NCI-H510A (cell line): ENCODE results near the gene CPTP.

Source experiments
- DNase-seq: peaks from one replicate; lab custom pipeline; 2025; lab: John Stamatoyannopoulos, UW

The CPTP gene

DNA sequence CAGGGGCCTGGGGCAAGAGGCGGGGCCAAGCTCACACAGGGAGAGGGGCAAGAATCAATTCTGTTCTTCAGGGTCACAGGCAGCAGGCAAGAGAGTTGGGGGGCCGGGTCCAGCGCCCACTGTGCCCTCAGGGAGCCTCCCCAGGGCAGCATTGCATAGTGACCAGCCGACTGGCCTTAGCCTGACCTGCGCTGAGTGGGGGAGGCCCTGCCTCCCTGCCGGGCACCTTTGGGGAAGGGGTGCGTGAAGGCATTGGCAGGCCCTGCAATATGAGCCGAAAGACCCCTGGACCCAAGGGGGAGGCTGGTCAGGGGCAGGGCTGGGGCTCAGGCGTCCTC lies 32.2 kb upstream of the CPTP start:
- DNase-seq = no peak

- DNase-seq = no peak
Observed at GRCh38 chr1:1292851-1293250, 31.8 kb upstream of the CPTP start.

- no peak for DNase-seq
Observed at GRCh38 chr1:1293263-1294249, 31.0 kb upstream of the CPTP start.

- no peak for DNase-seq
Observed at GRCh38 chr1:1294250-1294890, 30.2 kb upstream of the CPTP start.

DNA sequence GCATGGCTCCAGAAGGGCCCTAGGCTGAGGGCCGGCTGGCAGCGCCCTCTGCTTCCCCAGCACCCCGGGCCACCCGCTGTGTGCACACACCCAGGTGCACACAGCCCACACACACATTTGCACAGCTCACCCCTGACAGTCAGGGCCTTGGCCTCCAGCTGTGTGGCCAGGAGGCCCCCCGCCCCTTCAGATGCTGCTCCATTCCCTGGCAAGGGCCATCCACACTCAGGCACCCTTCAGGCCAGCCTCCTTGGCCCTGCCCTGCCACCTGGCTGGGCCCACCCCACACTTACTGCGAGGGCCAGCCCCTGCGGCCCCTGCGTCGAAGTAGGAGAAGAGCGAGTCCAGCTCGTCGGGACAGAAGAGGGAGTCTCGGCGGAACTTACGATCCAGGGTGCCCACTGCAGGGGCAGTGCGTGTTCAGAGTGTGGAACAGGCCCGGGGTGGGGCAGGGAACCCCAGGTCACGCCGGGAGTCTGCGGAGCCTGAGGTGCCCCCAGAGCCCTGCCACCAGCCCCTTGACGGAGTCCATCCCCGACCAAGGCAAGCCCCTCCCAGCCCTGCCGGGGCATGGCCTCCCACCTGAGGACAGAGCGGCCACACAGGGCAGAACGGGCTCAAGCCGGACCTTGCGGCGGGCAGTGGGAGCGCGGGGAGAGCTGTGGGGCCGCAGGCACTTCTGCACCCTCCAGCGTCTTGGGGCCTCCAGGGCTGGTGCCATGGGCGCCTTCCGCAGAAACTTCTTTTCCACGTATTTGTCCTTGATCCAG lies 29.3 kb upstream of the CPTP start:
- DNase-seq = no peak

DNA sequence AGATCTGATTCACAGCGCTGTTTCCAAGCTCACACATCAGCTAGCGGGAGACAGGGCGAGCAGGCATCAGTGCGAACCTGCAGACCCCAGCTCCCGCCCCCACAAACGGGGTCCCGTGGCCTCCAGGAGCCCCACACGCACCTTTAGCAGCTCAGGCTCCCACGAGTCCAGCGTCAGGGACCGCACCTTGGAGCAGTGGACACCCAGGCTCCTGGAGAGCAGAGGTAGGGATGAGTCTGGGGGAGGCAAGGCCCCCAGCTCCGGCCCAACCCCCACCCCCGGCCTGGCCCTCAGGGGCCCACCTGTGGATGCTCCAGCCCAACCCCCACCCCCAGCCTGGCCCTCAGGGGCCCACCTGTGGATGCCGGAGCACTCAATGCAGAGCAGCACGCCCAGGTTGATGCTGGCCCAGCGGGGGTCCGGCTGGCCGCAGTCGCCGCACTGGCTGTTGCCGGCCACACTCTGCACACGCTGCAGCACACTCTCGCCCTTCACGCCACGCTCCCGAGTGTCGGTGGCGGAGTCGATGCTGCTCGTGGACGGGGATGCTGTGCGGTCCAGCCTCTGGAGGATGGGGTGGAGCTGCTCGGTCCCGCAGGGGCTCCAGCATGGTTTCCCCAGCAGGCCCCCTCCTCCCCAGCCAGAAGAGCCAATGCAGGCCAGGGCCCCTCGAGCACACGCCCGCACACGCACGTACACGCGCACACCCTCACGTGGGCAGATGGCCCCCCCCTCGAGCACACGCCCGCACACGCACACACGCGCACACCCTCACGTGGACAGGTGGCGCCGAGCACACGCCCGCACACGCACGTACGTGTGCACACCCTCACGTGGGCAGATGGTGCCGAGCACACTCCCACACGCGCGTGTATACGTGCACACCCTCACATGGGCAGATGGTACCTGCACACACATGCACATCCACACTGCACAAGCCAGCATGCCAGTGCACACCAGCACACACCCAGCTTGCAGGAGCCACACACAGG lies 28.2 kb upstream of the CPTP start:
- DNase-seq = no peak

GRCh38 chr1:1297802-1298424 lies 26.7 kb upstream of the CPTP start:
- no peak for DNase-seq

GRCh38 chr1:1298861-1299685 lies 25.5 kb upstream of the CPTP start:
- no peak for DNase-seq

DNA sequence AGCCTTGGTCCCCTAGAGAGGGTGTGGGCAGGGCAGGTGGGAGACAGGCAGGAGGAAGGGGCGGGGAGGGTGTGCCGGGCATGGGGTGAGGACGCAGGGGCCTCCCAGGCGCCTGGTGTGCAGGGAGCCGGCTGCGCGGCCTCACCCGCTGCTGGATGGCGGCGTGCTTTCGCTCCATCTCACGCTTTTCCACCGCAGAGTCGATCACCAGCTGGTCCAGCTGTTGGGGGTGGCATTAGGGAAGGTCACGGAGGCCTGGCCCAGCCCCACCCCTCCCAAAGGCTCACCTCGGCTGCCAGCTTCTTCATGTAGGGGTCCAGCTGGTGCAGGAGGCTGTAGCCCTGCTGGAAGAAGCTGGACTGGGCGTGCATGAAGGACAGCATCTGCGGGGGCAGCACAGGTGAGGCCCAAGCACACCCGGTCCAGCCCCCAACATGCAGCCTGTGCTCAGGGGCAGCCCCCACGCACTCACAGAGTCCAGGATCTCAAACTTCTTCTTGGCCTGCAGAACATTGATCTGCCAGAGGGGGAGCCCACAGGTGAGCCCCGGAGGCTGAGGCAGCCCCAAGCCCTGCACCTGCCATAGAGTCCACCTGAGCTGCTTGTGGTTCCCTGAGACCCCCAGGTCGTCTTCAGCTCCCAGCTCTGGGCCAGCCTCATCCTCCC lies 24.8 kb upstream of the CPTP start:
- DNase-seq = peak; percentile 54

DNA sequence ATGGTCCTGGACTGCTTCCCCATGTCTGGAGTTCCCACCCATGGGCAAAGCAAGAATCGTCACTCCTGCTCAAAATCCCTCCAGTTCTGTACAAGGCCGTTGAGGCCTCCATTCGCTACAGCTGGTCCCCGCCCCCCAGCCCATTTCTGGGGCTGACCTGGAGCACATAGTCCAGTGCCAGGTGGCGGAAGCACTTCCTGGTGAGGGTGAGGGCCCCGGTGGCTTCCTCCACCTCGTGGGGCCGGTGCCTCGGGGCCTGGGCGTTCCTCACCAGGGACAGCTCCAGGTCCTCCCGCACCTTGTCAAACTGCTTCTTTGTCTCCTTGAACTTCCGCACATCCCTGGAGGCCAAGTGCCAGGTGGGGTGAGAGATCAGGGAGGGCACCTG lies 24.3 kb upstream of the CPTP start:
- no peak for DNase-seq

- no peak for DNase-seq
Observed at GRCh38 chr1:1302006-1302430, 22.6 kb upstream of the CPTP start.

DNA sequence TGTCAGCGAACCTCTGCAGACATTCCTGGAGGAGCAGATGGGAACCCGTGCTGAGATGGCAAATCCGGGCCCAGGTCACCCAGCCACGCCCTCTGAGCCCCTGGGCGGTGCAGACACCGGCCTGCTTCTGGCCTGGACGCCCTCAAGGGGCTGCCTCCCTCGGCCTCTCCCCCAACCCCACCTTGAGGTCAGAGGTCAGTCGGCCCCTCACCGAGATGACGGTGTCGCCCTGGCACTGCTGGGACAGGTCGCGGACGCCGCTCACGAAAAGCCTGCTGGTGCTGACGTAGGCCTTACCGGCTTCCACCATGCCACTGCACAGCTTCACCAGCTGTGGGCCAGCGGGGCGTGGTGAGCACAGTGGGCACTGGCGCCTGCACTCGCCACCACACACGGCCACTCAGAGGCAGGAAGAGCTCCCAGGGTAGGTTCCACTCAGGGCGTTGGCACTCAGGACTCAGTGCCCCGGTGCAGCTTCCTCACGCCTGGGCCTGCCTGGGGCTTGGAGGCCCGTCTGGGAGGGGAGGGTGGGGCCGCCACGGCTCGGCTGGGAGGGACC lies 21.6 kb upstream of the CPTP start:
- DNase-seq = no peak

GRCh38 chr1:1303736-1304135 lies 20.9 kb upstream of the CPTP start:
- DNase-seq = no peak

- DNase-seq = peak; percentile 96
Observed at GRCh38 chr1:1304331-1305299, 20.0 kb upstream of the CPTP start.

- peak; percentile 82 for DNase-seq
Observed at GRCh38 chr1:1305300-1306069, 19.1 kb upstream of the CPTP start.

DNA sequence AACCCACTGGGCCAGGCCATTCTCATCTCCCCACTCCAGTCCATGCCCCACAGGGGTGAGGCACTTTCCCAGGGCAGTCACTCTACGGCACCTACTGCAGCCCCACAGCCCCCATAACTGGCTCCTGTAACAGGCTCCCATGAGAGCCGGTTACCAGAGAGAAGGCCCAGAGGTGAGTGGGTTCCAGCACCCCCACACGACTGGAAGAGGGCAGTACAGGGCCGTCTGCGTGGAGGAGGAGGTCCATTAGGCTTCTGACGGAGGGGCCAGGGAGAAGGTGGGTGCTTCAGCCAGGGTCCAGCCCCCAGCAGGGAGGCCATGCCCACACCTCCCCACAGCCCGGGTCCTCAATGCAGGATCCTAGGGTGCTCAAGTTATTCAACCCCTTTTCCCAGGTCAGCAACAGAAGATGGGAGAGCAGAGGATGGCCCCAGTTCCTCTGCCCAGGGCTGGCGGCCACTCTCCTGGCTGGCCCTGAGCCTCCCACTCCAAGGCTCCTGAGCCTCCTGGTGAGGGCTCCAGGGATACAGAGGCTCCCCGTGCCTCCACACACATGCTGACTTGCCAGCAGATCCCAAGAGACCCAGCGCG lies 18.4 kb upstream of the CPTP start:
- DNase-seq = no peak
